NCI-H345 treated with DMSO at 0.1 percent for 48 hours (cell line): Measurements from ENCODE around the gene TFCP2L1.
A peak's percentile ranks its signal among the peaks of the same experiment; 100 is the strongest.
"Not testable (repeated sequence)": the region's sequence is repeated elsewhere in the genome, so short reads cannot be mapped to it uniquely, and the experiment has no call there.

ENCODE experiments used
- DNase-seq: peaks from one replicate; lab custom pipeline; 2025; ENCODE audit not compliant: unreplicated experiment; lab: John Stamatoyannopoulos, UW

TFCP2L1 gene

DNA sequence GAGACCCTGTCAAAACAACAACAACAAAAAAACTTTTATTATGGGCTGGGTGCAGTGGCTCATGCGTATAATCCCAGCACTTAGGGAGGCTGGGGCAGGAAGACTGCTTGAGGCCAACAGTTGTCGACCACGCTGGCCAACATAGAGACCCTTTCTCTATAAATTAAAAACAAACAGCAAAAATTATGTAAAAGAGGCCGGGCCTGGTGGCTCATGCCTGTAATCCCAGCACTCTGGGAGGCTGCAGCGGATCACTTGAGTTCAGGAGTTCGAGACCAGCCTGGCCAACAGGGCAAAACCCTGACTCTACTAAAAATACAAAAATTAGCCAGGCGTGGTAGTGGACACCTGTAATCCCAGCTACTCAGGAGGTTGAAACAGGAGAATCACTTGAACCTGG is 15.6 kb downstream of the TFCP2L1 start:
- not testable (repeated sequence) for DNase-seq

DNA sequence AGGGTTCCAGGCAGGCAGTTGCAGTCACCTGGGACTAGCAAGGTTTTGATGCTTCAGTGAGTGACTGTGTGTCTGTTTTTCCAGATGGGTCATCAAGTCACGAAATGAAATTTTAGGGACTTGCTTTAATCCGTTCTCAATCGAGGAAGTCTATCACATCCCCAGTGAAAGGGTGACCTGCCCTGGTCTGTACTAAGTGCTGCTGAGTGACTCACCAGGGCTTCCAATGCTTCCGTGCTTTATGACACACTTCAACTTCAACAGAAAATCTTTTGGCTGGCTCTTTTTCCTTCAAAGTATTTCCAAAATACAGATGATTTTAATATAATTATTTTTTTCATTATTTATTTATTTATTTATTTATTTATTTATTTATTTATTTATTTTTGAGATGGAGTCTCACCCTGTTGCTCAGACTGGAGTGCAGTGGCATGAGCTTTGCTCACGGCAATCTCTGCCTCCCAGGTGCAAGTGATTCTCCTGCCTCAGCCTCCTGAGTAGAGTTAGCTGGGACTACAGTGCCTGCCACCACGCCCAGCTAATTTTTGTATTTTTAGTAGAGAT is 18.4 kb downstream of the TFCP2L1 start:
- no peak for DNase-seq

DNA sequence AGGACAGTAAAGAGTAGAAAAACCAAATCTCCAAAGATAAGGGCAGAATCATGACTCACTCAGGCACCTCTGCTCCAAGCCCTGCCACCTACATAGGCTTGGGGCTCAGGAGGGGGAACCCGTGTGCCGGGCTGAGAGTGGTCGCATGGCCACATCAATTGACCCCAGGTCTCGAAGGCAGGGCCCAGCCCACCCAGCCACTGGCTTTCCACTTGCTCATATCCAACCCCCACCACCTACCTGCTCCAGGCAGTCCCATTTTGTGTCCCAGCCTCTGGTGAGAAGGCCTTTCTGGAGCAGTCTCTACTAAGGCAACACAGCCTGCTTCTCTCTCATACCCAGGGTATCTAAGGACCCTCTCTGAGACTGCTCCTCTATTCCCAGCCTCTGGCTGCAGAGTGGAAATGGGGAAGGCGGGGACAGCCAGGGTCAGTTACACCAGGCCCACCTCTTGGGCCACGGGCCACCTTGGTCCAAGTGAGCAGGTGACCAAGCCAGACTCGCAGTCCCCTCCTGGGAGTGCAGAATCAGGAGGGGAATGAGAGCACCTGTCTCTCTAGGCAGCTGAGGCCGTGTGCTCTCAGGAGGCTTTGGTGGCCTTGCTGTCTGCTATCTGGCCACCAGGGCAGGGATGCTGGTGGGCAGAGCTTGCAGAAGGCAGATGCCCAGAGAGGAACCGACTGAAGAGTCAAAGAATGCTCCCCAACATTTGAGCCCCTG is 20.8 kb downstream of the TFCP2L1 start:
- no peak for DNase-seq

DNA sequence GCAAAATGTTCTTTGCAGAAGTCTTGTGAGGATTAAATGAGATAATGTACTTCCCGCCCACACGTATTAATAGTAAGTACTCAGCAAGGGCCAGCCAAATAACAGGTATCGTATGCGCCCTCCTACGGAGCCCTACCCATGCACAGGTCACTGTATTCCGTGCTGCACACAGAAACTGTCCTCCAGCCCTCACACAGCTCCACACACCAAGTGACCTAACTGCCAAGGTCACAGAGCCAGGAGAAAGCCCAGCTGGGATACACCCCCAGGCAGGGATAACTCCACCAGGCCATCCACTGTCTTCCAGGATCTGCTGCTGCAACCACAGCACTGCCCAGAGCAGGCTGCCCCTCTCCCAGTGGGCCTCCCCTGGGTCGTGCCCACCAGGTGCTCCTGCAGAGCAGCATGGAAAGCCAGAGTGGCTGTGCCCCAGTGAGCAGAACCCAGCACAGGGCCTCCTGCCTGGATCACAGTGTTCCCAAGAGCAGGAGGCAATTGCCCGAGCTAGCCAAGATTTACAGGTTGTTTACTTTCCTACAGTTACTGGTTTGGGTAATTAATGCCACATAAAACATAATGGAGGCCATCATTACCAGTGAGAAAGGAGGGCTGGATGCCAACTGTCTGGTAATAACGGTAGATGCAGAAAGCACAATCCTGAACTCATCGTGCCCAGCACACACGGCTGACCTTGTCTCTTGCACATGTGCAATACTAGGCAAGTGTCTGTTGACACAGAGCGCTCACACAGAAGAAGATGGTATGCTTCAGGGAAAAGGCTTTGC is 24.4 kb downstream of the TFCP2L1 start:
- DNase-seq: peak; percentile 73

DNA sequence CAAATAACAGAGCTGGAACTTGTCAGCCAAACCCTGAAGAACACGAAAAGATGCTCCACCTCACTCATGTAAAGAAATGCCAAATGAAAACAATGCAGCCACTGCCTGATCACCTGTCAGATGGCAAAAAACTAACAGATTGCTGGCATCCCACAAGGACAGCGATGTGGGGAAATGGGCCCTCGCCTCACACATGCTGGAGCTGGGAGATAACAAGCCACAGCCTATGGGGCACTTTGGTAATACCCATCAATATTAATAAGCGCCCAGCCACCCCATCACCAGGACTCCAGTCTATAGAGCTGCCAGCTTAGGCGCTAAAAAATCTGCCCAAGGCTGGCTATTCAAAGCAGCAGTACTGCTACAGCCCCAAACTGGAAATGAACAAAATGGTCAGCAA is 27.0 kb downstream of the TFCP2L1 start:
- DNase-seq: no peak

DNA sequence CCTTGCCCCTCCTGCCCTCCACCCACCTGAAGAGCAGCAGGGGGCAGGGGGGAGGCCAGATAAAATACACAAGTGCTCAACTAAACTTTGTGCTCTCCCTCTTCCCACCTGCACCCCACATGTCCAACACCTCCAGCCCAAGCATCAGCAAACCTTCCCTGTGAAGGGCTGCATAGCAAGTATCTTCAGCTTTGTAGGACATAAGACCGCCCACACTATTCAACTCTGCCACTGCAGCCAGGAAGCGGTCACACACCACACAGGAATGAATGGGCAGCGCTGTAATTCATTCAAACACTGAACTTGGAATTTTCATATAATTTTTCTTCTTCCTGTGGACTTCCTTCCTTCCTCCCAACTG is 27.5 kb downstream of the TFCP2L1 start:
- DNase-seq: no peak

DNA sequence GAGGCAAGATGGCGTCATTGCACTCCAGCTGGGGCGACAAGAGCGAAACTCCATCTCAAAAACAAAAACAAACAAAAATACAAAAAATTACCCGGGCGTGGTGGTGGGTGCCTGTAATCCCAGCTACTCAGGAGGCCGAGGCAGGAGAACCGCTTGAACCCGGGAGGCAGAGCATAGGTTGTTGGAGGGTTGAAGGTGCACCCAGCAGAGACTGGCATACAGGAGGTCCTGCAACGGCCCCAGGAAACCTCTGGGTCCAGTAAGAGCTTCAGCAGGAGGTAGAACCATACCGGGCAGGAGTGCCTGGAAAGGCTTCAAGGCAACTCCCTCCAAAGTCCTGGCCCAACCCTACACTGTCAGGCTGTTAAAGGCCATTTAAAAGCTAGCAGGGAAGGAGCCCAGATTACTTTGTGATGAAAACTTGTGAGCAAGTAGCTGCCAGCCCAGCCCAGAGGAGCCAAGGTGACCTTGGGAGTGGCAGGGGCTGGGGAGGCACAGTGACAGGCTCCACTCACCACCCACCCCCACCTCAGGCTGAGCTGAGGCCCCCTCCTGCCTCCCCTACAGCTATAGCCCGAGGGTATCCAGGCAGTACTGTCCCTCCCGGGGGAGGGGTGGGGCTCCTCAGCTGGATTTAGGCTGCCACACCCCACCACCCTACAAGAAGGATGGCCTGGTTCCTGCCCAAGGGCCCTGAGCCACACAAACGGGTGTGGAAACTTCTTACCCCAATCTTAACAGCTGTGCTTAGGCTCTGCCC is 28.1 kb downstream of the TFCP2L1 start:
- DNase-seq: no peak

DNA sequence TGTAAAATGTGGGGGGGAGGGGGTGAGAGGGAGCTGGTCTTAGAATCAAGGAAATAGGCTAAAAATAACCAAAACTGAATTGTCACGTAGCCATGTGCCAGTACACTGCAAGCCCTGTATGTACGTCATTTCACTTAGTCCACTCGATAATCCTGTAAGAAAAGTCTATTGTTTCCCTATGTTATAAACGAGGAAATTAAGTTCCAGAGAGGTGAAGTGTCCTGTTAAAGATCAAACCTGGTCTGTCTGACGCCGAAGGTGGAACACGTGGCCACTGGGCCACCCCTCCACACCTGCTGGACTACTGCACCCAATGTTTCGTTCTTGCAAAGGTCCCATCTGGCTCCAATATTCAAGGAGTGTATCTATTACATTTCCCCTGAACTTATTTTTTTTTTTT is 29.6 kb downstream of the TFCP2L1 start:
- no peak for DNase-seq

DNA sequence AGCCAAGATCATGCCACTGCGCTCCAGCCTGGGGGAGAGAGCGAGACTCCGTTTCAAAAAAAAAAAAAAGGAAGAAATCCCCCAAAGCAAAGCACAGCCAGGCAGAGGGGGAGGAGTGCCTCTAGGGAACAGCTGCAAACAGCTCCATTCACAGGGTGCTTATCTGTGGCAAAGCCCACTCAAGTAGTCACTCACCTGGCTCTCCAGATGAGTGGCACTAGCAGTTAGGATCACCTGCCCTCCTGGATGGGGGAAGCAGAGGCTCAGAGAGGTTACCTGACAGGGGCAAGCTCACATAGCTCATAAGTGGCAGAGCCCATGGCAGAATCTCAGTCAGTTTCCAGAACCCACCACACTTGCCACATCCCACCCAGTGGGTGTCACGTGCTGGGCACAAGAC is 30.3 kb downstream of the TFCP2L1 start:
- peak; percentile 94 for DNase-seq

DNA sequence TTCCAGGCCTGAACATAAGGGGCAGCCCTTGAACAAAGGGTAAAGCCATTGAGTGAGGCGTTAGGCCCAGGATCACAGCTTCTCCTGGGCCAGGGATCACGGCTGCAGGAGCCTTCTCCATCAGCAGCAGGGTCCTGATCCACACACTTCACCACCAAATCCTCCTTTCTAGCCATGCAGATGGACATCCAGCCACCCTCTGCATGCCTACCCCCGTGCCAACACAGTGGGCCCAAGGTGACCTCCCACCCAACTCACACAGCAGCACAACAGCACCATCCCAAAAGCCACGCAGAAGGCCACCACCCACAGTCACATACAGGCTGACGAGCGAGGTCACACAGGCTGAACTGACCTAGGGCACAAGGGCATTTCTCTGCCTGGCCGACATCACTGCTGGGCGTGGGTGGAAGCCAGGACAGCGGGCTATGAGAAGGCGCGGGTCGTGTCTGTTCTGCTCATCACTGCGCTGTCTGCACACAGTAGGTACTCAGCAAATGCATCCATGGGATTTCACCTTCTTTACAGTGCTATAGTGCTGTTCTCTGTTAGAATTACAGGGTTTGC is 31.2 kb downstream of the TFCP2L1 start:
- no peak for DNase-seq

DNA sequence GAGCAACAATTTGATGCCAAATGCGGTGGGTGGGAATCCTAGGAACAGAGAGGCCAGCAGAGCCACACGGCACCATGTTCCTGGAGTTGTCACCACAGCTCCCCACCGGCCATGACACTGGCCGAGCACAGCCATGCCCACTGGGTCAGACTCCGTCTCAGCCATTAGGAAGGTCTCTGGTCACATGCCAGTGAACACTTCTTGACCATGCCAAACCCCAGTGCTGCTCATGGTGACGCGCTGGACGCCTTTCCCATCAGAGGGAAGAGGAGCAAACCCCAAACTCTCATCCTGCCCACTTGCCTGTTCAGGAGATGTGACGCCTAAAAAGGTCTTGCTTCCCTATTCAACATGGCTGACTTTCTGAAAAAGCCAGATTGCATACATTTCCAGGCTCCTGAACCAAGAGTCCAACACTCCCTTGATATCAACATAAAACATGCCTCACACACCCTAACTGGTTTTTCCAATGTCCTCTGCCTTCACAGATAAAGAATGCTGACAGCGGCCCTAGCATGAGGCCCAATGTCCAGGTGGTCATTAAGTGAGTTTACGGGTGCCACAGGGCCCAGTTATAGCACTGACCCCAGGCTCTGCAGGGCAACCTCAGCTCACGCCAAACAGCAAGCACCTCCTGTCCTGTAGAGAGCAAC is 31.9 kb downstream of the TFCP2L1 start:
- DNase-seq: no peak

DNA sequence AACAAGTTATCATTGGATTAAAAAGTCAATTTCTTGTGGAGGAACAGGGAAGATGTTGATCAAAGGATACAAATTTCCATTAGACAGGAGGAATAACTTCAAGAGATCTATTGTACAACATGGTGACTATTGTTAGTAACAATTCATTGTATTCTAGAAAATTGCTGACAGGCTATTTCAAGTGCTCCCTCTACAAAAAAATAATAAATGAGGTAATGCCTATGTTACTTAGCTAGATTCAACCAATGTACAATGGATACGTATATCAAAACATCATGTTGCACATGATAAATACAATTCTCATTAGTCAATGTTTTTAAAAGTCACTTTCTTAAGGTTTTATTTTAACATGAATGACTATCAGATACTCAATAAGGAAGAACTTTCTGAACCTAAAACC is 33.5 kb downstream of the TFCP2L1 start:
- no peak for DNase-seq

DNA sequence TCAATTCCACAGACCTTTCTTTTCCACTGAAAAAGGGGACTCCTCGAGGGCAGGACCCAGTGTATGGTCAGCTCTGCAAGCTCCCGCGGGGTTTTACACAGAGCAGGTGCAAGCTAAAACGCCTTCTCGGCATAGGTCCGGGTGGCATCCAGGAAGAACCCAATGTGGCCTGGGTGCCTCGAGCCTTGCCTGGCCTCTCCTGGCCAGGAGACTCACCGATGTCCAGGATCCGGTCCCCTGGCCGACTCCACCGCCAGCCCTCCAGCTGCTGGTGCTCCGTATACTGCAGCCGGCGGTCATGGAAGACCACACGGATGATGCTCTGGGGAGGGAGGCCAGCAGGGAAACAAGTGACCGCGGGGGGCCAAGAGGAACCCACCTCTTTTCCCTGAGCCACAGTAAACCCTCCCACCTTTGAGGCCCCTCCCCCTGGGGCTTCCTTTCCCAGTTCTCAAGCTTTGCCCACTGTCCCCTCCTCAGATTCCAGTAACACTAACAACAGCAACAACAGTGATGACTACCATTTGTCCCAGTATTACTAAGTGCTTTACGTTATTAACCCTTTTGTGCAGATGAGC is 36.1 kb downstream of the TFCP2L1 start:
- no peak for DNase-seq

DNA sequence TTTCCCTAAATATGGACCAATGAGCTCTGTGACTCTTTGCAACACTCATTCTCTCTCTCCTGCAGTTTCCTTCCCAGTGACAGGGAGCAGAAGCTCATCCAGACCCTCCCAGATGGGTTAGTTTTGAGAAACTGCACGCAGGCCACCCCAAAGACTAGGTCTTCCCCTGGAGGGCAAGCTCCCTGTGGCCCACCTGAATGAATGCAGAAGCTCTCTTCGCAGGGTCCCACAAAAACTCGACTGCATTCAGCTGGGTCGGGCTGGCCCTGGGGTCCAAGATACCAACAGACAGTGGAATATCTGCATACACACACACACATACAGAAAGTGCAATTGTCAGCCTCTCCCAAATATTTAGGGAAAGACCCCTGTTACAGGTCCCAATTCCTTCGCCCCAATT is 37.0 kb downstream of the TFCP2L1 start:
- no peak for DNase-seq

DNA sequence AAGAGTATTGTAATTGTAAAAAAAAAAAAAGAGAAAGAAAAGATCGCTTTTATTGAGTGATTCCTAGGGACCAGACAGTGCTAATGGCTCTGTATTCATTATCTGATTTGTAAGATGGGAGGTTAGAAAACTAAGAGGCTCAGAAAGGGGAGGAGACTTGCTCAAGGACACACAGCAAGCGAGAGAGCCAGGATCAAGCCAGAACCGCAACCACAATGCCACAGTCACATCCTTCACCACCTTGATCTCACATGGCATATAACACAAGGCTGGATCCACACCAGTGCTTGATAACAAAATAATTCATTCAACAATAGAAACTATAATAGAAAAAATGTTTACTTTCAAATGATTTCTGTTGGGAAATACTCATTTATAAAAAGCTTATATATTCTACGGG is 37.5 kb downstream of the TFCP2L1 start:
- no peak for DNase-seq

DNA sequence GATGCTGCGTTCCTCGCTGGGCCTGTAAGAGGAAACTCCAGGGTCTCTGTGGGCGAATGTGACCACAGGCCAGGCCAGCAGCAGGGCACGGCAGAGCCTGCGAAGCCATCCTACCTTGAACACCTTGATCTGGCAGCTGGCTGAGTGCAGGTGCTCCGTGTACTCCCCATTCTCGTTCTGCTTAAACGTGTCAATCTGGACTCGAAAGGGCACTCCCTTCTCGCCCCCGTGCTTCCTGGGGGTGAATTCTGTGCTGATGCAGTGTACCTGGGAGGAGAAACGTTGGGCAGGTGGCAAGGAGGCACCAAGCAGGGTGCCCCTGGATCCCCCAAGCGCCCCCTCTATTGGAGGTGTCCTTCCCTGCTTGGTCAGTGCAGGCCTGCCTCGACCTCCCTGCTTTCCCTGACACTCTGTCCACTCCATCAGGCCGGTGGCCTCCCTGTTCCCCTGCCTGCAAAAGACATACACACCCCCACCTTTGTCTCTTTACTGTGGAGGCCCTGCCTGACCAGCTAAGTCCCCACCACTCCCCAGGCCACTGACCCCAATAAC is 38.2 kb downstream of the TFCP2L1 start:
- DNase-seq: no peak

DNA sequence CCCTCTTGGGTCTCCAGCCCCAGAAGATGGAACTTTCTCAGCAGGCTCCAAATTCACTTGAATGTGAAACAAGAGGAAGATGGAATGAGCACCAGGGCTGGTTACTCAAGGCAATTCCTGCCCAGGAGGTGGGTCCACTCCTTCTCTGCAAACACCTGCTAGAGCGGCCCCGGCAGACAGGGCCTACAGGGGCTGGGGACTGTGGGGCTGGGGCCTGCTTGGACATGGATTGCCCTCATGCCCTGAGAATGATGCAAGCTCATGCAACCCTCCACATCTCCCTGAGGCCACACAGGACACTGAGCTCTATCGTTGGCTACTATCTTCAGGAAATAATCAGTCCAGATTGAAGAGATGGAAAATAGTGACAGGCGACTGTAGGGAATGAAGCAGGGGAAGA is 39.1 kb downstream of the TFCP2L1 start:
- DNase-seq: no peak

DNA sequence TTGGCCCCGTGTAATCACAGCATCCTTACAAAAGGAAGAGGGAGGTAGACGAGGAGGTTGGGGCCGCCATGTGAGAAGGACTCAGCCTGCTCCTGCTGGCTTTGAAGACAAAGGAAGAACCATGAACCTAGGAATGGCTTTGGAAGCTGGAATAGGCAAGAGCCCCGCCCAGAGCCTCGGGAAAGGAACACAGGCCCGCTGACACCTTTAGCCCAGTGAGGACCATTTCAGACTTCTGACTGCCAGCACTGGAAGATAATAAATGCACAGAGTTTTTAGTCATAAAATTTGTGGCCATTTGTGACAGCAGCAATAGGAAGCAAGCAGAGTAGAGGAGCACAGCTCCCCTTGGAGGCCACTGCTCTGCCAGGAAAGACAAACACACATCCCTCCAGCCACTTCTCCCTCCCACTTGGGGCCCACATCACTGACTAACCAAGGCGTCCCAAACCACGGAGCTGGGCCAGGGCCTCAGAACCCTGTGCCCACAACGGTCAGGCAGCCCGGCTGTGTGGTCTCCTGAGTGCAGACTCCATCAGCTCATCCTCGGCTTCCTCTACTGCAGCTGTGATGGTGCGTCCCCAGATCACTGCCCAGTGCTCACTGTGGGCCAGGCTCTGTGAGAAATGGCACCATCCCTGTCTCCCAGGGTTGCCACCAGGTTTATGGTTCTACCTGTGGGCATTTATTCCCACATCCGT is 39.7 kb downstream of the TFCP2L1 start:
- DNase-seq: no peak

DNA sequence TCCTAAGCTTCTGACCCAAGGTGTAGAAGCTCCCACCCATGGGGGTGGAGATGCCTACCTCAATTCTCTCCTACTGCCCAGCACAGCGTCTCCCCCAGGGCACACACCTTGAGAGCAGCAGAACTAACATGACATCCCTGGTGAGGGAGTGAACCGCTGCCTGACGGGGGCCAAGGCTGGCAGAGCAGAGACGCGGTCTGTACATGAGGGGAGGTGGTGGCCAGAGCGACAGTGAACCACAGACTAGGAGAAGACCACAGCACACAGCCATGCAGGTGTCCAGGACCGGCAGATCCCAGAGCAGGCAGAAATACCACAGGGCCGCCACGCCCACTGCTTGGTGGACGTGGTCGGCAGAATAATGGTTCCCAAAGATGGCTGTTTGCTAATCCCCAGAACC is 40.4 kb downstream of the TFCP2L1 start:
- no peak for DNase-seq
